ENCODE results near the gene ATP6V0D1.

ATP6V0D1 gene

DNA sequence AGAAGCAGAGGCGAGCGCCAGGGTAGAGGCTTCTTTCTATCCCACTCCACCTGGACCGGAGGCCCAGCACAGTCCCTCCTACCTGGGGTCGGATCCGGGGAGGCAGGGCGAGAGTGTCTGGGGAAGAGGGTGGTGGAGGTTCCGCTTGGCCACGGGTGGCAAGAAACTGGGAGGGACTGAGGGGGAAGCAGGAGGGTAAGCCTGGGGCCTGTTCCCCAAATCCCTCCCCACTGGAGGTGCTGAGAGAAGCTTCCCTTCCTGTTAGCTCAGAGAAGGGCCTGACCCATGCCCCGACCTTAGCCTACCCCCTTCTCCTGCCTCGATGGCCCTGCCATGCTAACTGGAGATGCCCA lies 85.9 kb downstream of the ATP6V0D1 start:
- no peak overlapping the region for H3K27ac ChIP-seq
- TF ChIP-seq, protein P1, sequence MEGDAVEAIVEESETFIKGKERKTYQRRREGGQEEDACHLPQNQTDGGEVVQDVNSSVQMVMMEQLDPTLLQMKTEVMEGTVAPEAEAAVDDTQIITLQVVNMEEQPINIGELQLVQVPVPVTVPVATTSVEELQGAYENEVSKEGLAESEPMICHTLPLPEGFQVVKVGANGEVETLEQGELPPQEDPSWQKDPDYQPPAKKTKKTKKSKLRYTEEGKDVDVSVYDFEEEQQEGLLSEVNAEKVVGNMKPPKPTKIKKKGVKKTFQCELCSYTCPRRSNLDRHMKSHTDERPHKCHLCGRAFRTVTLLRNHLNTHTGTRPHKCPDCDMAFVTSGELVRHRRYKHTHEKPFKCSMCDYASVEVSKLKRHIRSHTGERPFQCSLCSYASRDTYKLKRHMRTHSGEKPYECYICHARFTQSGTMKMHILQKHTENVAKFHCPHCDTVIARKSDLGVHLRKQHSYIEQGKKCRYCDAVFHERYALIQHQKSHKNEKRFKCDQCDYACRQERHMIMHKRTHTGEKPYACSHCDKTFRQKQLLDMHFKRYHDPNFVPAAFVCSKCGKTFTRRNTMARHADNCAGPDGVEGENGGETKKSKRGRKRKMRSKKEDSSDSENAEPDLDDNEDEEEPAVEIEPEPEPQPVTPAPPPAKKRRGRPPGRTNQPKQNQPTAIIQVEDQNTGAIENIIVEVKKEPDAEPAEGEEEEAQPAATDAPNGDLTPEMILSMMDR (conservative IDR thresholded peaks at IDR 0.05), result no peak

DNA sequence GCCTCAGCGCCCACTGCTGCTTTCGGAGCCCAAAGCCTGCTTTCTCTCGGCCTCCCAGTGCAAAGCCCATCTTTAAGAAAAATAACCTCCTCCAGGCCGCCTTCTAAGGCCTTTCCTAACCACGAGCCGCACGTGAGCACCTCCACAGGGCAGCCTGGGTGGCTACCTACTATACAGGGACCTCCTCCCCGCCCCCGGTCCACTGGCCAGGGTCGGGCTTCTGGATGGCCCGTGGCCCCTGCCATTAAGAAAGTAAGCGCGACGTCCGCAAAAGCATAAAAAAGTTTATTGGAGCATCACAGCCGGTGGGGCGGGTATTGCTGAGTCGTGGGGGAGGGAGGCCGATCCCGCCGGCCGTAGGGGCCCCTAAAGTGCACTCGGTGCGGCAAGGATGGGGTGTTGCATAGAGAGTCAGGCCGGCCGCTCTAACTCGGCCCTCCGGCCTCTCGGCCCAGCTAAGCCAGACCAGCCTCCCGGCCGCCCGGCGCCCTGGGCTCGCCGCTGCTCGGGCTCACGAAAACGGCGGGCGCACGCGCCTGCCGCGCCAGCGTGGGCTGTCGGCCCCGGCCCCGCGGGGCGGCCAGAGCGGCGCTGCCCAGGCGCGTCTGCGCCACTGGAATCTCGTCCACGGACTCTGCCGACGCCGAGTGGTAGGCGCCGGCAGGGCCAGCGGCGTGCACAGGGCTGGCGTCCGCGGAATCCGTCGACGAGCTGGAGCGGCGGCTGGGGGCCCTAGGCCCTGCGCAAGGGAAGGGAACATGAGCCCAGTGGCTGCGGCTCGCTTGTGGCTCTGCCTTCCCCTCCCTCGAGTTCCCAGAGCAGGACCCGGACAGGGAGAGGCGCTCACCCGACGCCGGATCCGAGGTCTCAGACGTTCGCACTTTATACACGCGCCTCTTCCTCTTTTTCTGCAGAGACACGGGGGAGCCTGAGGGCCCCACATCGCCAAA lies 86.5 kb downstream of the ATP6V0D1 start:
- TF ChIP-seq, protein P1 (conservative IDR thresholded peaks at IDR 0.05), result no peak
- H3K27ac ChIP-seq, result no peak overlapping the region

- no peak overlapping the region for H3K27ac ChIP-seq
- TF ChIP-seq, protein P1 (conservative IDR thresholded peaks at IDR 0.05), result no peak
Observed at GRCh38 chr16:67393788-67394154, 87.2 kb downstream of the ATP6V0D1 start.

DNA sequence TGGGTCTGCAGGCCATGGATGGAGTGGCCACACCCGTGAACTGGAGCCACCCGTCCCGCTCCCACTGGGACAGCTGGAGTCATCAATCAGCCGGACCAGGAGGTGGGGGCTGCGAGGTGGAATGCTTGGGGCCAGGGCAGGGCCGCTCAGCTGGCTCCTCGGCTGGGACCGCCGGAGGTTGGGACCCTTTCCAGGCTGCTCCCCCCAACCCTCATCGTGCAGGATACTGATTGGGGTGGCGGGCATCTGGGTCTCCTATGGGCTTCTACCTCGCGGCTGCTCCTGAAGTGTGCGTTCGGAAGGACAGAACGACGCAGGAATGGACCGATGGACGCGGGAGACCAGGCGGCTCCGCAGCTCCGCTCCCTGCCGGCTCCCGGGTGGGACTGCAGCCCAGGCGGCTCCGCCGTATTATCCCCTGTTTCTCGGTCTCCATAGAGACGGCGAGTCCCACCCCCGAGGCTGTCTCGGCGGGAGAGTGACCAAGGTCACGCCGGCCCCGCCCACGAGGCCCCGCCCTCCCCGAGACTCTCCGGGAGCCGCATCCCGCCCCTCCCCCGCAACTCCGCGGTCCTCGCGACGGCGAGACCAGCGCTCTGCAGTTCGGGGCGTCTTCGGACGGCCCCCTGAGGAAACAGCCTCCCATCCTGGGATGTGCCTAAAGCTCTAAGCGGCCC lies 87.7 kb downstream of the ATP6V0D1 start, which contains the start of gene TPPP3:
TSS of gene TPPP3 (minus strand) at position 388 of the 677 bp plus-strand sequence. CDS start 2,387 bp downstream, outside the sequence.
- no peak within 1 kb of the TSS for H3K27ac ChIP-seq
- TF ChIP-seq, protein P1 (conservative IDR thresholded peaks at IDR 0.05), result no peak

- no peak overlapping the region for H3K27ac ChIP-seq
- TF ChIP-seq, protein P1 (conservative IDR thresholded peaks at IDR 0.05), result no peak
Observed at GRCh38 chr16:67392301-67393059, 88.5 kb downstream of the ATP6V0D1 start.

DNA sequence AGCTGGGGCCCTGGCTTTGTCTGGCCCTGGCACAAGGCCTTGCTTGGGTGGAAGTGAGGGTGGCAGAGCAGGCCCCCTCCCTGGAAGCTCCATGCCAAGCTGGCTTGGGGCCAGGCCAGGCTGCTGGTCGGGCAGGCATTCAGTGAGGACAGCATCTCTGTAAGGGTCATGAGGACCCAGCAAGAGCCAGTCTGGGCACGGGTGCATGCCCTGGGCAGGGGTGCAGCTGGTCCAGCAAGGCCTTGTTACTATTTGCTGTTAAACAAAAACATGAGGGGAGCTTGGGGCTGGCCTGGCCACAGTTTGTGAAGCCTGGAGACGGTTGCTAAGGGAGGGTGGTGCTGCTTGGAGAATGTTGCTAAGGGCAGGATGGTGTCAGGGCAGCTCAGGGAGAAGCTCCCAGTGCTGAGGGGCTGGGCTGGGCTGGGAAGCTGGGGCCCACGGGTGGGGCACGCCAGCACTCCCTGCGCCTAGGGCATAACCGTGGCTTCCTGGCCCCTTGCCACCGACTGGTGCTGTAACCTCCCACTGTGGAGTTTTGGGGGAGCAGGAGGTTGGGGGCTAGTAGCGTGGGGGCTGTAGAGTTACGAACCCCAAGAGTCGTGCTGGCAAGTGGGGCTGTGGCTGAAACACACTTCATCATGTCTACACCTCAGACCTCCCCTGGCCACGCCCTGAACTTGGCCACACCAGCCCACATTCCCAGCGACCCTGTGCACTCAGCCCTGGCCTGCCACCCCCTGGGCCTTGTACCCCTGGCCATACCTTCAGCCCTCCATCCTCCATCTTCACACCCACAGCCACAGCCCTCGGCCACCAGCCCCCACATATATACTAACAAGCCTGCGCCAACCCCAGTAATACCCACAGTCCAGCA lies 89.3 kb downstream of the ATP6V0D1 start:
- H3K27ac ChIP-seq, result no peak overlapping the region
- TF ChIP-seq, protein P1 (conservative IDR thresholded peaks at IDR 0.05), result no peak
